HL-60 (cell line): ENCODE results near the gene DPP10.

Experiments used
- DNase-seq, 2 experiments: peaks; one replicate each; pipeline ENCODE4 v3.0.0-alpha.2; 2010 to 2020; ENCODE audit warnings: low read depth in 1 of 2, low spot score in 1 of 2
- H3K27ac ChIP-seq: fragments of 250-450 bp; sonication (Bioruptor Pico); replicated peaks from 2 replicates; pipeline ENCODE4 v1.5.1; 2020; ENCODE audit warnings: mild to moderate bottlenecking, moderate library complexity
- H3K27me3 ChIP-seq: fragments of 250-450 bp; sonication (Bioruptor Pico); 2 replicates; pipeline ENCODE4 v1.5.1; 2021; ENCODE audit warnings: mild to moderate bottlenecking, moderate library complexity; ENCODE audit not compliant: insufficient read depth, poor library complexity, severe bottlenecking
- H3K4me3 ChIP-seq: replicated peaks from 2 replicates; pipeline ENCODE4 v1.5.1; 2011; ENCODE audit warnings: mild to moderate bottlenecking, control low read depth, low read length; ENCODE audit not compliant: insufficient read depth
- GABPA ChIP-seq: IDR thresholded peaks from 2 replicates; pipeline ENCODE4 v1.6.1; 2012; ENCODE audit warnings: low read depth
- POLR2AphosphoS5 ChIP-seq: IDR thresholded peaks from 2 replicates; pipeline ENCODE4 v1.6.1; 2012; ENCODE audit warnings: low read depth
- SPI1 ChIP-seq: IDR thresholded peaks from 2 replicates; pipeline ENCODE4 v1.6.1; 2012; ENCODE audit warnings: low read depth, mild to moderate bottlenecking, borderline replicate concordance
- TF ChIP-seq, protein P1 (sequence below): IDR thresholded peaks from 2 replicates; pipeline ENCODE4 v1.6.1; 2012; ENCODE audit warnings: low read depth; ENCODE audit not compliant: insufficient replicate concordance
- TF ChIP-seq, protein P2 (sequence below): IDR thresholded peaks from one replicate; pipeline ENCODE4 v1.5.1; 2011; ENCODE audit warnings: low read length, control low read depth, inconsistent platforms; ENCODE audit not compliant: insufficient read depth

Gene DPP10

DNA sequence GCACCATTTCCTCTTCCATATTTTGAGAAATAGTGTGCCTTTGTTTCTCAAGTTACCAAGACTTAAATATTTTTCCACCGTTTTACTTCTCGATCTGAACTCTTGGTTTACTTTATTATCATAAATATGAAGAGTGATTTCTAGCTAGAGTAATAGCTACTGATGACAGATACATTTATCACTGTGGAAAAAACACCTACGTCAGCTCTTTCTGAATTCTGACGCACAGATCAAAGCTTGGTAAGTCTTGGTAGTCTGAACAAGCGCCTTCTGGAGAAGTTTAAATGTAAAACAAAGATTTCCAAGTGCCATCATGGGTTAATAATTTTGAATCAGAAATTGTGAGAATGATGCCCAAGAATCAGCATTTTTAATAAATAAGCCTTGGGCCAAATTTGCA lies 367.7 kb downstream of the DPP10 start:
- H3K27ac ChIP-seq, result no peak overlapping the region
- TF ChIP-seq, protein P1, sequence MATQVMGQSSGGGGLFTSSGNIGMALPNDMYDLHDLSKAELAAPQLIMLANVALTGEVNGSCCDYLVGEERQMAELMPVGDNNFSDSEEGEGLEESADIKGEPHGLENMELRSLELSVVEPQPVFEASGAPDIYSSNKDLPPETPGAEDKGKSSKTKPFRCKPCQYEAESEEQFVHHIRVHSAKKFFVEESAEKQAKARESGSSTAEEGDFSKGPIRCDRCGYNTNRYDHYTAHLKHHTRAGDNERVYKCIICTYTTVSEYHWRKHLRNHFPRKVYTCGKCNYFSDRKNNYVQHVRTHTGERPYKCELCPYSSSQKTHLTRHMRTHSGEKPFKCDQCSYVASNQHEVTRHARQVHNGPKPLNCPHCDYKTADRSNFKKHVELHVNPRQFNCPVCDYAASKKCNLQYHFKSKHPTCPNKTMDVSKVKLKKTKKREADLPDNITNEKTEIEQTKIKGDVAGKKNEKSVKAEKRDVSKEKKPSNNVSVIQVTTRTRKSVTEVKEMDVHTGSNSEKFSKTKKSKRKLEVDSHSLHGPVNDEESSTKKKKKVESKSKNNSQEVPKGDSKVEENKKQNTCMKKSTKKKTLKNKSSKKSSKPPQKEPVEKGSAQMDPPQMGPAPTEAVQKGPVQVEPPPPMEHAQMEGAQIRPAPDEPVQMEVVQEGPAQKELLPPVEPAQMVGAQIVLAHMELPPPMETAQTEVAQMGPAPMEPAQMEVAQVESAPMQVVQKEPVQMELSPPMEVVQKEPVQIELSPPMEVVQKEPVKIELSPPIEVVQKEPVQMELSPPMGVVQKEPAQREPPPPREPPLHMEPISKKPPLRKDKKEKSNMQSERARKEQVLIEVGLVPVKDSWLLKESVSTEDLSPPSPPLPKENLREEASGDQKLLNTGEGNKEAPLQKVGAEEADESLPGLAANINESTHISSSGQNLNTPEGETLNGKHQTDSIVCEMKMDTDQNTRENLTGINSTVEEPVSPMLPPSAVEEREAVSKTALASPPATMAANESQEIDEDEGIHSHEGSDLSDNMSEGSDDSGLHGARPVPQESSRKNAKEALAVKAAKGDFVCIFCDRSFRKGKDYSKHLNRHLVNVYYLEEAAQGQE, result no peak
- TF ChIP-seq POLR2AphosphoS5, result no peak
- TF ChIP-seq, protein P2, sequence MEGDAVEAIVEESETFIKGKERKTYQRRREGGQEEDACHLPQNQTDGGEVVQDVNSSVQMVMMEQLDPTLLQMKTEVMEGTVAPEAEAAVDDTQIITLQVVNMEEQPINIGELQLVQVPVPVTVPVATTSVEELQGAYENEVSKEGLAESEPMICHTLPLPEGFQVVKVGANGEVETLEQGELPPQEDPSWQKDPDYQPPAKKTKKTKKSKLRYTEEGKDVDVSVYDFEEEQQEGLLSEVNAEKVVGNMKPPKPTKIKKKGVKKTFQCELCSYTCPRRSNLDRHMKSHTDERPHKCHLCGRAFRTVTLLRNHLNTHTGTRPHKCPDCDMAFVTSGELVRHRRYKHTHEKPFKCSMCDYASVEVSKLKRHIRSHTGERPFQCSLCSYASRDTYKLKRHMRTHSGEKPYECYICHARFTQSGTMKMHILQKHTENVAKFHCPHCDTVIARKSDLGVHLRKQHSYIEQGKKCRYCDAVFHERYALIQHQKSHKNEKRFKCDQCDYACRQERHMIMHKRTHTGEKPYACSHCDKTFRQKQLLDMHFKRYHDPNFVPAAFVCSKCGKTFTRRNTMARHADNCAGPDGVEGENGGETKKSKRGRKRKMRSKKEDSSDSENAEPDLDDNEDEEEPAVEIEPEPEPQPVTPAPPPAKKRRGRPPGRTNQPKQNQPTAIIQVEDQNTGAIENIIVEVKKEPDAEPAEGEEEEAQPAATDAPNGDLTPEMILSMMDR, result no peak
- no peak for TF ChIP-seq GABPA
- TF ChIP-seq SPI1, result no peak
- no peak overlapping the region for H3K4me3 ChIP-seq
- no peak for DNase-seq
- no peaks in the 10 kb centered on the region for H3K27me3 ChIP-seq

DNA sequence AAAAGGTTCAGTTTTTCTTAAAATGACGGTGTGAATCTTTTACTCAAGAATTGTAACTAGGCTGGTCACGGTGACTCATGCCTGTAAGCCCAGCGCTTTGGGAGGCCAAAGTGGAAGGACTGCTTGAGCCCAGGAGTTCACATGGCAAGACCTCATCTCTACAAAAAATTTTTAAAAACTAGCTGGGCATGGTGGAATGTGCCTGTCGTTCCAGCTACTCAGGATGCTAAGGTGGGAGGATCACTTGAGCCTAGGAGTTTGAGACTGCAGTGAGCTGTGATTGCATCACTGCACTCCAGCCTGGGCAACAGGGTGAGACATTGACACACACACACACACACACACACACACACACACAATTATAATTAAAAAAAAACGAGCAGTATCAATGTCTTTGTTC lies 369.8 kb downstream of the DPP10 start:
- Histone ChIP-seq H3K4me3 (no peak overlapping the region), H3K27ac (no peak overlapping the region), H3K27me3 (no peaks in the 10 kb centered on the region)
- TF ChIP-seq, protein P1, result no peak
- DNase-seq, result no peak

DNA sequence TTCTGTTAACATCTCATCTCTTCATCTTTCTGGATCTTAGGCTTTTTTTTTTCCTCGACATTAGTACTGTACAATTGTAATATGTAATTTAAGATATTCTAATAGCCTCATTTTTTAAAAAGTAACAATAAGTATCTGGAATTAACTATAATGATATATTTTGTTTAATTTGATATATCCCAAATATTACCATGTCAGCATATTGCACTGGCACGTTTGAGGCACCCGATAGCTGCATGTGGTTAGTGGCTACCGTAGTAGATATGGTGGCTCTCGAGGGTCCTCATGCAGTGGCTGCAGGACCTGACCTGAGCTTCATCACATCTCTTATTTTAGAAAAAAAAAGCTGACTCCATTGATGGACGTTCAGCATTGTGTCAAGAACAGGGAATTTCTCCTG lies 371.9 kb downstream of the DPP10 start:
- TF ChIP-seq SPI1 (no peak), POLR2AphosphoS5 (no peak), GABPA (no peak)
- TF ChIP-seq, protein P2, result no peak
- TF ChIP-seq, protein P1, result no peak
- Histone ChIP-seq H3K27ac (no peak overlapping the region), H3K27me3 (no peaks in the 10 kb centered on the region), H3K4me3 (no peak overlapping the region)
- no peak for DNase-seq

DNA sequence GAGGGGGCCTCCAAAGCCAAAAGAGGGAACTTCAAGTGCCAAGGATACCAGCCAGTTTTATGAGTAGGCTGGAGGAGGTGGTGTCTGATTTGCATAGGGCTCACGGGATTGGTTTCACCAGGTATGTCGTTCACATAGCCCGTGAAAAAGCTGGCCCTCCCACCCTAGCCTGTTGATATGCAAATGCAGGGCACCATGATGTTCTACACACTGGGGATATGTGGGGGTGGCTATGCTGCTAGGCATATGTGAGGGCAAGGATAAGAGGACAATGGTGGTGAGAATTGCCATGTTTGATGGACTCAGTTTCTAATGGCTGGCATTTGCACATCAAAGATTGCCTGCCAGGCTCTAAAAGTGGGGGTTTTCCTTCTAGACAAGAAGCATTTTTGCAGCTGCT lies 378.6 kb downstream of the DPP10 start:
- no peak for DNase-seq
- H3K27me3 ChIP-seq, result no peaks in the 10 kb centered on the region
- TF ChIP-seq POLR2AphosphoS5, result no peak
- TF ChIP-seq, protein P1, result no peak
- TF ChIP-seq GABPA, result no peak
- TF ChIP-seq SPI1, result no peak
- TF ChIP-seq, protein P2, result no peak
- no peak overlapping the region for H3K27ac ChIP-seq
- H3K4me3 ChIP-seq, result no peak overlapping the region
